ENCODE measurements around the gene IGF1R.
"Not testable (repeated sequence)": the region's sequence is repeated elsewhere in the genome, so short reads cannot be mapped to it uniquely, and the experiment has no call there.

The IGF1R gene

GRCh38 chr15:98976500-98976899, 328.2 kb downstream of the IGF1R start:
- DNase-seq, result no peak

GRCh38 chr15:98977441-98977840, 329.1 kb downstream of the IGF1R start:
- no peak for DNase-seq

GRCh38 chr15:98978153-98978552, 329.8 kb downstream of the IGF1R start:
- DNase-seq, result no peak

GRCh38 chr15:98980899-98981228, 332.5 kb downstream of the IGF1R start:
- DNase-seq, result no peak

GRCh38 chr15:98981851-98982722, 333.7 kb downstream of the IGF1R start:
- peak; percentile 21 for DNase-seq

GRCh38 chr15:98983334-98983733, 335.0 kb downstream of the IGF1R start:
- DNase-seq, result peak; percentile 70

- no peak for DNase-seq
Observed at GRCh38 chr15:98986281-98986680, 337.9 kb downstream of the IGF1R start.

- no peak for DNase-seq
Observed at GRCh38 chr15:98994892-98995291, 346.6 kb downstream of the IGF1R start.

GRCh38 chr15:98996169-98996568, 347.8 kb downstream of the IGF1R start:
- no peak for DNase-seq

- no peak for DNase-seq
Observed at GRCh38 chr15:98996624-98997023, 348.3 kb downstream of the IGF1R start.

- DNase-seq, result no peak
Observed at GRCh38 chr15:98997312-98997711, 349.0 kb downstream of the IGF1R start.

- no peak for DNase-seq
Observed at GRCh38 chr15:98997755-98998154, 349.4 kb downstream of the IGF1R start.

- no peak for DNase-seq
Observed at GRCh38 chr15:98998279-98998678, 349.9 kb downstream of the IGF1R start.

- no peak for DNase-seq
Observed at GRCh38 chr15:98999233-98999632, 350.9 kb downstream of the IGF1R start.

- DNase-seq, result no peak
Observed at GRCh38 chr15:99002226-99002625, 353.9 kb downstream of the IGF1R start.

GRCh38 chr15:99003317-99003716, 355.0 kb downstream of the IGF1R start:
- not testable (repeated sequence) for DNase-seq

GRCh38 chr15:99004998-99005974, 356.9 kb downstream of the IGF1R start:
- not testable (repeated sequence) for DNase-seq

- no peak for DNase-seq
Observed at GRCh38 chr15:99006146-99006545, 357.8 kb downstream of the IGF1R start.

- DNase-seq, result no peak
Observed at GRCh38 chr15:99006904-99007495, 358.7 kb downstream of the IGF1R start.

- no peak for DNase-seq
Observed at GRCh38 chr15:99009741-99010330, 361.5 kb downstream of the IGF1R start.

- peak; percentile 52 for DNase-seq
Observed at GRCh38 chr15:99010768-99011167, 362.4 kb downstream of the IGF1R start.

All from fibroblast of skin of right quadriceps (primary cell).